Heart right ventricle (tissue), 16 donors: ENCODE measurements around the gene FLRT1. TPM values are rescaled to one million over a fixed set of nuclear protein-coding genes. Genes with fewer than 3 reads are reported as not detected.

Source experiments
- ATAC-seq, 8 donors: fragments of 200-7000 bp; cut with Tn5 transposase; one replicate each; pipeline ENCODE4 v1.9.1; 2020; ENCODE audit warnings: mild to moderate bottlenecking in 8 of 8, moderate library complexity in 8 of 8, moderate number of reproducible peaks in 1 of 8
- DNase-seq, 2 donors: peaks; one replicate each; pipeline ENCODE4 v3.0.0-alpha.2; 2020
- H3K27ac ChIP-seq, 10 donors: fragments of 200-600 bp; sonication (generic) in 2 of 10; one replicate each; pipeline versions ENCODE4 v1.5.0 to v1.8.0; 2020 to 2022; ENCODE audit warnings: mild to moderate bottlenecking in 3 of 10
- H3K27me3 ChIP-seq, 7 donors: fragments of 200-600 bp; one replicate each; pipeline ENCODE4 v1.8.0; 2021 to 2022; ENCODE audit warnings: mild to moderate bottlenecking in 2 of 7
- H3K36me3 ChIP-seq, 9 donors: fragments of 200-600 bp; sonication (generic) in 1 of 9; one replicate each; pipeline versions ENCODE4 v1.5.0 to v1.8.0; 2020 to 2022; ENCODE audit warnings: mild to moderate bottlenecking in 2 of 9
- H3K4me1 ChIP-seq, 9 donors: fragments of 200-600 bp; sonication (generic) in 1 of 9; one replicate each; pipeline versions ENCODE4 v1.5.0 to v1.8.0; 2020 to 2022; ENCODE audit warnings: mild to moderate bottlenecking in 4 of 9
- H3K4me3 ChIP-seq, 10 donors: fragments of 200-600 bp; sonication (generic) in 2 of 10; one replicate each; pipeline versions ENCODE4 v1.5.0 to v1.8.0; 2020 to 2022; ENCODE audit warnings: mild to moderate bottlenecking in 7 of 10, moderate library complexity in 2 of 10
- H3K9me3 ChIP-seq, 11 donors: fragments of 200-600 bp in 10 of 11; sonication (generic) in 2 of 11; one replicate each; pipeline versions ENCODE4 v1.5.0 to v1.8.0; 2013 to 2022; ENCODE audit warnings: mild to moderate bottlenecking in 2 of 11, control low read depth in 1 of 11, moderate library complexity in 1 of 11
- CTCF ChIP-seq, 9 donors: fragments of 200-600 bp; sonication (generic) in 2 of 9; IDR thresholded peaks; one replicate each; pipeline versions ENCODE4 v1.5.0 to v1.8.0; 2021 to 2022; ENCODE audit warnings: antibody characterized with exemption in 9 of 9, mild to moderate bottlenecking in 5 of 9, moderate library complexity in 1 of 9
- WGBS, 2 donors: extraction: QIAGEN DNeasy Blood & Tissue Kit; methylation state at CpG; one replicate each; pipeline ENCODE4 v1.1.7; 2013; ENCODE audit warnings: inconsistent platforms in 1 of 2; 5-methylcytosine and 5-hydroxymethylcytosine counted together
- intact Hi-C, 10 donors: fragments of 100-400 bp; cut with DNase I; formaldehyde crosslinking; loops; one replicate each; pipeline versions ENCODE4 v1.11.1 to v1.14.2; 2022
- polyA plus RNA-seq, 2 donors: library from polyadenylated mRNA; stranded (reverse); fragments of 200-250 nt; gene quantifications; one replicate each; pipeline ENCODE4 v1.2.3, GENCODE V29; 2013
- total RNA-seq, 10 donors: library from RNA; stranded (reverse); fragmentation: NEBNext Ultra II Directional in 3 of 10; extraction: Animal tissue kit (Norgen Biotek cat#: 25700) in 3 of 10; gene quantifications; one replicate each; pipeline versions ENCODE4 v1.2.1 to v1.2.4, GENCODE V29; 2021 to 2023
- donor health status: Arrhythmogenic right ventricular cardiomyopathy.
- donor health status: ischemic (EF 13 %, LVEDD 7.1; RV severe dilation, severe dysfunction).
- donor health status: healthy with polysubstance abuse.
- donor health status: DM: no; HTN: yes; CAD: no.
- donor health status: DM: no; HTN: no; CAD: no.
- donor health status: ischemic (EF 25% LVEDD 6.9; RV normal size, moderate dysfunction).
- donor health status: ischemic (EF 25% LVEDD 5.7; RV mildly dilated, moderate dysfunction).
- donor health status: healthy.
- donor health status: DM: yes; HTN: yes; CAD: no.
- donor health status: Ischemic cardiomyopathy.
- donor health status: ischemic (EF 35%, LVEDD 5.7; RV mildly dilated, moderate dysfunction).
- donor health status: nonischemic (EF 11% LVEDD 7.7; RV severe dilation, severe dysfunction).
- donor health status: DM: yes; HTN: yes; CAD: no.
- donor health status: PGD.
- donor health status: ischemic (EF 29% LVEDD 5.4; RV normal size, mild dysfunction).
- donor health status: nonischemic (EF 23%, LVEDD 6.1; RV moderate dilation, normal function).

FLRT1 gene
- total and polyA plus RNA-seq, 12 donors: 0.17 to 0.83 (median 0.39) TPM

- 34 to 42% methylated on average over 12 to 22 of the region's 22 CpGs for WGBS, 2 donors
- Histone ChIP-seq H3K9me3 (no peaks in the 10 kb centered on the region), H3K4me3 (peak overlapping the region in 3 of 10 donors; percentile 10 to 14 (median 14)), H3K27me3 (peaks cover 0 to 10% (median 5%) of the 10 kb centered on the region in 7 donors), H3K36me3 (no peaks in the 10 kb centered on the region), H3K27ac (peak overlapping the region in 1 of 10 donors; percentile 44), H3K4me1 (peaks cover 0 to 22% (median 9%) of the 10 kb centered on the region in 9 donors)
- no peak for TF ChIP-seq CTCF (IDR thresholded peaks at IDR 0.05)
- no peak for DNase-seq
- intact Hi-C loops: no loop called here
- peak in 1 of 8 donors; percentile 17 for ATAC-seq
Observed at GRCh38 chr11:64028398-64029115, 7.2 kb upstream of the FLRT1 start.

DNA sequence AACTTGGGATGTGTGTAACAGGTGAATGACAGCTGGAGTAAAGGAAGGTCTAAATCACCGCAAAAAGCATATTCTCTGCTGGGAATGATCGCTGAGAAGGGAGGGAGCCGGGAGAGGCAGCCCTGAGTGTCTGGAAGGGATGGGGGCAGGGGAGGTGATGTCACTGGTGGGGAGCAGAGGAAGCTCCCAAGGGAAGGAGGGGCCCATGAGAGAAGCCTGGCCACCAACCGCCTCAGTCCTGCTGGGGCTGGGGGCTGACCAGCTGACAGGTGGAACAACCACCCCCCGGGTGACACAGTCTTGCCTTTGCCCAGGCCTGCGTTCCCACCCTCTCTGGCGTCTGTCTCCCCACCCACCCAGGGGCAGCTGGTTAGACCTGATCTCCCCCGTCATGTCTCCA is 6.0 kb upstream of the FLRT1 start:
- no peak for TF ChIP-seq CTCF (IDR thresholded peaks at IDR 0.05)
- H3K27me3 ChIP-seq: peaks cover 0 to 22% (median 9%) of the 10 kb centered on the region in 7 donors

DNA sequence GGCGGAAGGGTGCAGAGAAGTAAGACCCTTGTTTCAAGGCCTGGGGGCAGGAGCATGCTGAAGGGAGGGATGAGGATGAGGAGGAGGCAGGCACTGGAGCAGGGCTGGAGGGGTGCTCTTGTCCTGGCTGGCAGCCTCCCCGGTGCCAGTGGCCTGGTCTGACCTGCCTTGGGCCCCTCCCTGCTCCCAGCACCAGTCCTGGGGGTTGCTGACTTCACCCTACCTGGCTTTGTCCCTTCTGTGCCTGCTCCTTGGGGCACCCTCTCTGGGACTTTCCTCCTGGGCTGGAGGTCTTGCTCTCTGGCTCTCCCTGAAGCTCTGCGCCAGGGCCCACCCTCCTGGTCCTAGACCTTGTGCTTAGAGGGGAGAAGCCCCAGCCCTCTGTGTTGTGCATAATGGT is 4.7 kb upstream of the FLRT1 start:
- intact Hi-C loops: no loop called here

More for the DNA sequence above, 6.0 kb upstream of the FLRT1 start:
- Histone ChIP-seq H3K27ac (no peak overlapping the region), H3K9me3 (no peaks in the 10 kb centered on the region), H3K36me3 (no peaks in the 10 kb centered on the region), H3K4me1 (peaks cover 0 to 16% (median 7%) of the 10 kb centered on the region in 9 donors), H3K4me3 (no peak overlapping the region)
- WGBS, 2 donors: 75 to 80% methylated on average over 8 of the region's 8 CpGs
- ATAC-seq (no peak), DNase-seq (no peak)
- intact Hi-C loops: no loop called here

DNA sequence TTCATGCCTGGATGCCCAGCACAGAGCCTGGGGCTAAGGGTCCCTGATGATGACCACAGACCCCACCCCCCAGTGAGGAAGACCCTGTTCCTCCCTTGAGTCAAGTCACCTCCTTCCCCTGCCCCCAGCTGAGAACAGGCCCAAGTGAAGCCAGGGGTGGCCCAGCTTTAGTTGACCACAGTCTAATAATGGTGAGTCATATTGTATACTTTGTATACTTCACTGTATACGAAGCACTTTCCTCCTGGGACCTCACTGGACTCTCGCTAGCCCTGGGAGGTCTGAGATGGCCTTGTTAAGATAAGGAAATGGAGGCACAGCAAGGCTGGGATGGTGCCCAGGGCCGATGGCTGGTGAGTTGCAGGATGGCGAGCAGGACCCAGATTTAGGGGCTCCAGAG is 3.7 kb upstream of the FLRT1 start:
- intact Hi-C loops: no loop called here
- no peak overlapping the region for H3K4me3 ChIP-seq
- no peak overlapping the region for H3K27ac ChIP-seq
- H3K9me3 ChIP-seq: no peaks in the 10 kb centered on the region
- peaks cover 6 to 33% (median 22%) of the 10 kb centered on the region in 9 donors for H3K4me1 ChIP-seq
- H3K36me3 ChIP-seq: no peaks in the 10 kb centered on the region
- no peak for DNase-seq
- TF ChIP-seq CTCF (IDR thresholded peaks at IDR 0.05): no peak
- 79 to 83% methylated on average over 4 of the region's 4 CpGs for WGBS, 2 donors
- no peak for ATAC-seq
- H3K27me3 ChIP-seq: peaks cover 0 to 42% (median 26%) of the 10 kb centered on the region in 7 donors

More for the DNA sequence above, 4.7 kb upstream of the FLRT1 start:
- no peaks in the 10 kb centered on the region for H3K9me3 ChIP-seq
- peaks cover under 1 to 23% (median 12%) of the 10 kb centered on the region in 9 donors for H3K4me1 ChIP-seq
- H3K27me3 ChIP-seq: peaks cover 0 to 31% (median 16%) of the 10 kb centered on the region in 7 donors
- TF ChIP-seq CTCF (IDR thresholded peaks at IDR 0.05): no peak
- H3K27ac ChIP-seq: no peak overlapping the region
- no peak for ATAC-seq
- no peak for DNase-seq
- WGBS, 2 donors: 88 to 91% methylated on average over 3 of the region's 3 CpGs
- H3K4me3 ChIP-seq: no peak overlapping the region
- no peaks in the 10 kb centered on the region for H3K36me3 ChIP-seq
